GM12865 (cell line): Measurements from ENCODE around the gene FMN1.
"Not testable (repeated sequence)": the region's sequence is repeated elsewhere in the genome, so short reads cannot be mapped to it uniquely, and the experiment has no call there.

Experiments
- DNase-seq: peaks from one replicate; pipeline ENCODE4 v3.0.0; 2010; ENCODE audit warnings: low read depth
- H3K4me3 ChIP-seq: 2 replicates; pipeline ENCODE4 v1.5.1; 2011; ENCODE audit warnings: mild to moderate bottlenecking, low read depth, low read length, control low read depth
- TF ChIP-seq, protein P1 (sequence below): IDR thresholded peaks from 2 replicates; pipeline ENCODE4 v1.5.1; 2011; ENCODE audit warnings: low read length, control low read depth, low read depth, inconsistent platforms; ENCODE audit not compliant: insufficient read depth; ENCODE audit errors: missing control alignments

Gene FMN1

DNA sequence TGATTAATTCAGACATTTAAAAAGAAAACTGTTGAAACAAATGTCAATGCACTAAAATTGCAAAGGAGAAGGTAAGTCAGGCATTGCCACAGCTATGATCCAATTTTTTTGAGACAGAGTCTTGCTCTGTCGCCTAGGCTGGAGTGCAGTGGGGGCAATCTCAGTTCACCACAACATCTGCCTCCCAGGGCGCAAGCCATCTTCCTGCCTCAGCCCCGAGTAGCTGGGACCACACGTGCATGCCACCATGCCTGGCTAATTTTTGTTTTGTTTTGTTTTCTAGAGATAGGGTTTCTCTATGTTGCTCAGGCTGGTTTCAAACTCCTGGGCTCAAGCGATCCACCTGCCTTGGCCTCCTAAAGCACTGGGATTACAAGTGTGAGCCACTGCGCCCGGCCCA lies 117.6 kb downstream of the FMN1 start:
- no peak for DNase-seq
- no peak overlapping the region for H3K4me3 ChIP-seq
- TF ChIP-seq, protein P1, sequence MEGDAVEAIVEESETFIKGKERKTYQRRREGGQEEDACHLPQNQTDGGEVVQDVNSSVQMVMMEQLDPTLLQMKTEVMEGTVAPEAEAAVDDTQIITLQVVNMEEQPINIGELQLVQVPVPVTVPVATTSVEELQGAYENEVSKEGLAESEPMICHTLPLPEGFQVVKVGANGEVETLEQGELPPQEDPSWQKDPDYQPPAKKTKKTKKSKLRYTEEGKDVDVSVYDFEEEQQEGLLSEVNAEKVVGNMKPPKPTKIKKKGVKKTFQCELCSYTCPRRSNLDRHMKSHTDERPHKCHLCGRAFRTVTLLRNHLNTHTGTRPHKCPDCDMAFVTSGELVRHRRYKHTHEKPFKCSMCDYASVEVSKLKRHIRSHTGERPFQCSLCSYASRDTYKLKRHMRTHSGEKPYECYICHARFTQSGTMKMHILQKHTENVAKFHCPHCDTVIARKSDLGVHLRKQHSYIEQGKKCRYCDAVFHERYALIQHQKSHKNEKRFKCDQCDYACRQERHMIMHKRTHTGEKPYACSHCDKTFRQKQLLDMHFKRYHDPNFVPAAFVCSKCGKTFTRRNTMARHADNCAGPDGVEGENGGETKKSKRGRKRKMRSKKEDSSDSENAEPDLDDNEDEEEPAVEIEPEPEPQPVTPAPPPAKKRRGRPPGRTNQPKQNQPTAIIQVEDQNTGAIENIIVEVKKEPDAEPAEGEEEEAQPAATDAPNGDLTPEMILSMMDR: no peak

DNA sequence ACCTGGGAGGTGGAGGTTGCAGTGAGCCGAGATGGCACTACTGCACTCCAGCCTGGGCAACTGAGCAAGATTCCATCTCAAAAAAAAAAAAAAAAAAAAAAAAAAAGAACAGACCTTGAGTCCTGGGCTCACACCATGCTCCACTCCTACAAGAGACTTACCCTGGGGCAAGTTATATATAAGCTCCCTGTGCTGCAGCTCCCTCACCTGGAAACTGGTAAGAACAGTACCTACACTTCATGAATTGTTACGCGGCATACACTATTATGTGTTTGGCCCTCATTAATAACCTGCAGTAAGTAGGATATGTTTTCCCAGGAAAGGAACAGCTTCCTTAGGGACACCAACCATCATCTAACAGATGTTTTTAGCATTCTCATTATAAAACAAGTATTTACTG lies 119.6 kb downstream of the FMN1 start:
- TF ChIP-seq, protein P1: no peak
- DNase-seq: no peak
- H3K4me3 ChIP-seq: no peak overlapping the region

DNA sequence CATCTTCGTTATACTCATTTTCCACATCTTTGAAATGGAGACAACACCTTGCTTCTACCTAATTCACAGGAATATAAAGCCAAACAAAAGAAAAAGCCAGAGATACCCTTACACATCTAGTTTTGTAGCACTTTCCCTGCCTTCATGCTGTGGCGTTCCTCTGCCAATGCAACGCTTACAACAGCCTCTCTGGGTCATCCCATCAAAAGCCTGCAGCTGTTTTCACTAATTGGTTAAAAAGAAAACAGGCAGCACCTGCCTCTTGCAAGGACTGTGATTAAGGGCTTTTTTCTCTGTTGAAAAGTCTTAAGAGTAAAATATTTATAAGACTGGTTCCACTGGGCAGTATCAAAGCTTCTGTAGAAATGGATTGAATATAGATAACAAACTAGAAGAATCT lies 120.3 kb downstream of the FMN1 start:
- TF ChIP-seq, protein P1: no peak
- H3K4me3 ChIP-seq: no peak overlapping the region
- DNase-seq: no peak

DNA sequence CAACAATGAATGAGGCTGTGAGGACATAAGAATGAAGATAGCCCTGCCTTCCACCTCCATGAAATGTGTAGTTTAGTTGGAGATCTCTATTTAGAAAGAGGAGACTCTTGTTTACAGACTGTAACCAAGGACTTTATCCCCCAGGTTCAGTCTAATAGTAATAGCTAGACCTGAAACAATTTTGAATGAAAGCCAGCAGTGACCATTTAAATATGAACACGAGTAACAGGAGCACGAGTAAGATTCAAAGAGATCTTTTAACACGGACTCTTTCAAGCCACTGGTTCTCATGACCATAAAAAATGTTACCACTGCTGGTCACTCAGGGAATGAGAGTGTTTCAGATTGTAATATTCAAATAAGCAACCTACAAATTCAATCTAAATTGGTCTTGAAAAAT lies 123.1 kb downstream of the FMN1 start:
- no peak for DNase-seq
- H3K4me3 ChIP-seq: no peak overlapping the region
- TF ChIP-seq, protein P1: no peak

DNA sequence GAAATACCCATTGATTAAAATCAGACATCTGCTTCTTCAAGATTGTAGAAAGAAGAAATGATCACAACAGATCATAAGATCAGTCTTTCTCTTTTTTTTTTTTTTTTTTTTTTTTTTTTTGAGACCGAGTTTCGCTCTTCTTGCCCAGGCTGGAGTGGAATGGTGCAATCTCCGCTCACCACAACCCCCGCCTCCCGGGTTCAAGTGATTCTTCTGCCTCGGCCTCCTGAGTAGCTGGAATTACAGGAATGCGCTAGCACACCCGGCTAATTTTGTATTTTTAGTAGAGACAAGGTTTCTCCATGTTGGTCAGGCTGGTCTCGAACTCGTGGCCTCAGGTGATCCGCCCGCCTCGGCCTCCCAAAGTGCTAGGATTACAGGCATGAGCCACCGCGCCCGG lies 124.6 kb downstream of the FMN1 start:
- DNase-seq, H3K4me3 ChIP-seq: not testable (repeated sequence)

DNA sequence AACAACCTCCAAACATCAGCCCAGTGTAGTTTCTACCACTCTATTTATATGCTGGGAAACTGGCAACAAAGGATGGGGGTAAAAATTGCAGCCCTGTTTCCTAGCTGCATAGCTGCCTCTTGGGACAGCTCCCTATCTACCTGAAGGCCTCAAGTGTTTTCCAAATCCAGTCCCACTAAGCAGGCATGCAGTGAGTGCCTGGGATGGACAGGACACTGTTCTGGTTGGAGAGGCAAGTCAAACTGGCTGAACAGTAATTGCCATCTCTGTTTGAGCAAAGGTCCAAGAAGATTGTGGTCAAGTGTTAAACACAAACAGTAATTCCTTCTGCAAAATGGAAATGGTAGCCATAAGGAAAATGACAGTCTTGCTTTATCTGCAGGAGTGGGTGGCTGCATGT lies 125.4 kb downstream of the FMN1 start:
- TF ChIP-seq, protein P1: no peak
- no peak for DNase-seq
- no peak overlapping the region for H3K4me3 ChIP-seq

DNA sequence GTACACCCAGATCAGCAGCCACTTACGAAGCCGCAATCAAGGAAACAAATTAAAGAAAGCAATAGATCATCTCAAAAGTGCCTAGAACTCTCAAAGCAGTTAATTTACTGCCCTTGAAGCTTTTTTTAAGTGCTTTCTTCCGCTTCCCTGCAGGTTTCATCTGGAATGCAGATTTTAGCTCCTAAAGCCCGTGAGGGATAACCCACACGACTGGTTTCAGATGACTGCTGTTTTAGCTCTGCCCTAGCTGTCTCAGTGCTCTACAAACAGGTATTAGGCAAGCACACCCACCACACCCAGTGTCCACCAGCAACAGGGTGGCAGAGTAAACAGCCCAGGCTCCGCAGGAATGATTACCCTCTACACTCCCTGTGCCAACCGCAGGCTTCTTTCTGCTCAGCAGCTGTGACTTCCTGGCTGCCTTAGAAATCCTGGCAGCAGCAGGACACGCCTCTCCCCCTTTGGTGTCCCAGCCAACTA lies 126.0 kb downstream of the FMN1 start:
- H3K4me3 ChIP-seq: no peak overlapping the region
- TF ChIP-seq, protein P1: no peak
- DNase-seq: no peak

DNA sequence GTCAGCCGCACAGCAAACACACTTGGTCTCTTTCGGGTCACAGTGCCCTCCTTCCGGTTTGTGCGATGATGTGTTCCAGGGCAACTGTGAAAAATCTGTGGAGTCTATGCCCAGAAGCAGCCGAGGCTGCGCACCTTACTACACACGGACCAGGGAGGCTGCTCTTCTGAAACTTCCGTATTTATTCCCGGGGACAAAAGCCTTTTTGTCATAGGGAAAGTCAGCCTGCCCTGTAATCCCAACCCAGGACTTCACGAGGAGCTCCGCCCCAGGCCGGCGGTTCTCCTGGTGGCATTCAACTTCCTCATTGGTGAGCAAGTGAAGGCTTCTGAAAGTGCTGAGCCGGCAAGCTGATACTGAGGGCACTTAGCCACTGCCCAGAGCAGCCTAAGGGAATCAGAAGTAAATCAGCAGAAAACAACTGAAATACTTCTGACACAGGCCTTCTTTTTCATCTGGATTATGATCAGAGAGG lies 126.5 kb downstream of the FMN1 start:
- TF ChIP-seq, protein P1: no peak
- H3K4me3 ChIP-seq: no peak overlapping the region
- DNase-seq: no peak
